H1 (cell line): ENCODE results near the gene TEAD1. TPM values are rescaled to one million over a fixed set of nuclear protein-coding genes. Genes with fewer than 3 reads are reported as not detected.

ENCODE experiments used
- CTCF ChIA-PET: fragments of 300-600 bp; sonication (Branson Sonifier 250); formaldehyde crosslinking; loops from one replicate; lab custom pipeline; 2021; ENCODE audit not compliant: partially characterized antibody; lab: Charles Lee
- POLR2A ChIA-PET: fragments of 300-600 bp; sonication (Branson Sonifier 250); formaldehyde crosslinking; loops from one replicate; lab custom pipeline; 2021; ENCODE audit warnings: inconsistent platforms; ENCODE audit not compliant: partially characterized antibody; lab: Charles Lee
- DNase-seq, 2 experiments: peaks; one replicate each; pipeline versions ENCODE4 v3.0.0 to v3.0.0-alpha.2; 2010 to 2022; ENCODE audit warnings: low spot score in 2 of 2, low read depth in 1 of 2, mixed read lengths in 1 of 2
- FAIRE-seq: peaks from 2 replicates; lab custom pipeline; 2011; peaks lifted over from hg19 to GRCh38; lab: Jason Lieb, UNC
- H2AFZ ChIP-seq: 2 replicates; pipeline ENCODE4 v1.8.1; 2012; ENCODE audit warnings: low read length, inconsistent platforms
- H2AK5ac ChIP-seq: 2 replicates; pipeline ENCODE4 v1.6.1; 2013; ENCODE audit warnings: low read depth, low read length
- H2BK120ac ChIP-seq: replicated peaks from 2 replicates; pipeline ENCODE3; 2013; ENCODE audit warnings: low read depth, low read length, inconsistent platforms
- H2BK12ac ChIP-seq: 2 replicates; pipeline ENCODE4 v1.6.1; 2013; ENCODE audit warnings: low read depth, low read length
- H2BK15ac ChIP-seq: 2 replicates; pipeline ENCODE4 v1.6.1; 2013; ENCODE audit warnings: low read length
- H2BK20ac ChIP-seq: 2 replicates; pipeline ENCODE4 v1.6.1; 2013; ENCODE audit warnings: low read length
- H2BK5ac ChIP-seq: 2 replicates; pipeline ENCODE4 v1.6.1; 2013; ENCODE audit warnings: low read depth, low read length
- H3K14ac ChIP-seq: 2 replicates; pipeline ENCODE4 v1.6.1; 2013; ENCODE audit warnings: inconsistent platforms; ENCODE audit not compliant: insufficient read length
- H3K18ac ChIP-seq: 2 replicates; pipeline ENCODE4 v1.6.1; 2013; ENCODE audit warnings: low read length; ENCODE audit errors: extremely low read depth
- H3K23ac ChIP-seq: 2 replicates; pipeline ENCODE4 v1.6.1; 2013; ENCODE audit warnings: inconsistent platforms; ENCODE audit not compliant: insufficient read length
- H3K23me2 ChIP-seq: 2 replicates; pipeline ENCODE4 v1.6.1; 2013; ENCODE audit warnings: low read depth, low read length
- H3K27ac ChIP-seq: 2 replicates; pipeline ENCODE4 v1.6.1; 2011; ENCODE audit warnings: low read depth, low read length, inconsistent platforms
- H3K27me3 ChIP-seq, 4 experiments: replicated peaks in 1 of 4; 1 replicate in 1 of 4; 2 replicates in 3 of 4; pipeline versions ENCODE4 v1.6.1 to v1.8.1; 2011 to 2013; ENCODE audit warnings: low read length in 3 of 4, mild to moderate bottlenecking in 3 of 4, inconsistent platforms in 2 of 4, mixed read lengths in 2 of 4, moderate library complexity in 1 of 4; ENCODE audit not compliant: control insufficient read depth in 3 of 4, insufficient read depth in 3 of 4; ENCODE audit errors: extremely low read depth in 1 of 4
- H3K36me3 ChIP-seq, 4 experiments: 2 replicates each; pipeline versions ENCODE4 v1.6.1 to v1.8.1; 2011 to 2013; ENCODE audit warnings: mild to moderate bottlenecking in 4 of 4, low read length in 3 of 4, moderate library complexity in 2 of 4, control low read depth in 1 of 4, inconsistent platforms in 1 of 4; ENCODE audit not compliant: insufficient read depth in 4 of 4, control insufficient read depth in 2 of 4
- H3K4ac ChIP-seq: replicated peaks from 2 replicates; pipeline ENCODE3; 2013; ENCODE audit warnings: low read length, low read depth, mixed read lengths, inconsistent platforms; ENCODE audit not compliant: insufficient read length
- H3K4me1 ChIP-seq, 4 experiments: replicated peaks in 1 of 4; 1 replicate in 1 of 4; 2 replicates in 3 of 4; pipeline versions ENCODE4 v1.6.1 to v1.8.1; 2011 to 2013; ENCODE audit warnings: low read length in 3 of 4, inconsistent platforms in 2 of 4, mixed read lengths in 1 of 4; ENCODE audit not compliant: insufficient read depth in 4 of 4, control insufficient read depth in 3 of 4
- H3K4me2 ChIP-seq, 2 experiments: 2 replicates each; pipeline versions ENCODE4 v1.6.1 to v1.8.1; 2011 to 2013; ENCODE audit warnings: low read depth in 2 of 2, low read length in 2 of 2, control low read depth in 1 of 2, inconsistent platforms in 1 of 2, mild to moderate bottlenecking in 1 of 2; ENCODE audit not compliant: insufficient read depth in 1 of 2
- H3K4me3 ChIP-seq, 4 experiments: fragments of 200-600, 300-600 bp in 1 of 4; sonication (generic), shearing (Covaris generic), sonication (Bioruptor Twin) in 1 of 4; 2 replicates each; pipeline versions ENCODE4 v1.5.1 to v1.8.1; 2011 to 2016; ENCODE audit warnings: low read length in 4 of 4, low read depth in 3 of 4, control low read depth in 2 of 4, inconsistent platforms in 2 of 4, mild to moderate bottlenecking in 2 of 4, mixed read lengths in 1 of 4, moderate library complexity in 1 of 4; ENCODE audit not compliant: insufficient read depth in 2 of 4; ENCODE audit errors: extremely low read depth in 1 of 4
- H3K56ac ChIP-seq: replicated peaks from 2 replicates; pipeline ENCODE3; 2013; ENCODE audit warnings: low read depth, mild to moderate bottlenecking, mixed read lengths, low read length, inconsistent platforms; ENCODE audit not compliant: insufficient read length
- H3K79me1 ChIP-seq: 2 replicates; pipeline ENCODE4 v1.6.1; 2013; ENCODE audit warnings: low read depth, low read length, control low read depth
- H3K79me2 ChIP-seq, 2 experiments: 2 replicates each; pipeline versions ENCODE4 v1.6.1 to v1.8.1; 2012 to 2013; ENCODE audit warnings: low read length in 2 of 2, mild to moderate bottlenecking in 2 of 2, inconsistent platforms in 1 of 2; ENCODE audit not compliant: insufficient read depth in 2 of 2, control insufficient read depth in 1 of 2
- H3K9ac ChIP-seq, 4 experiments: replicated peaks in 1 of 4; 1 replicate in 1 of 4; 2 replicates in 3 of 4; pipeline versions ENCODE4 v1.6.1 to v1.8.1; 2011 to 2013; ENCODE audit warnings: low read depth in 3 of 4, low read length in 3 of 4, control low read depth in 2 of 4, mild to moderate bottlenecking in 2 of 4, moderate library complexity in 2 of 4, inconsistent platforms in 1 of 4; ENCODE audit errors: extremely low read depth in 1 of 4
- H3K9me3 ChIP-seq, 2 experiments: 2 replicates each; pipeline versions ENCODE4 v1.6.1 to v1.8.1; 2012 to 2013; ENCODE audit warnings: mild to moderate bottlenecking in 2 of 2, moderate library complexity in 2 of 2, control low read depth in 1 of 2, inconsistent platforms in 1 of 2, low read depth in 1 of 2, low read length in 1 of 2, mixed read lengths in 1 of 2; ENCODE audit not compliant: insufficient read depth in 2 of 2
- H4K20me1 ChIP-seq, 2 experiments: replicated peaks in 1 of 2; 2 replicates each; pipeline versions ENCODE3 to v1.8.1; 2011 to 2013; ENCODE audit warnings: inconsistent platforms in 2 of 2, low read length in 2 of 2, mild to moderate bottlenecking in 1 of 2; ENCODE audit not compliant: insufficient read depth in 2 of 2, control insufficient read depth in 1 of 2
- H4K5ac ChIP-seq: 2 replicates; pipeline ENCODE4 v1.6.1; 2013; ENCODE audit warnings: low read length, low read depth, mixed read lengths, inconsistent platforms; ENCODE audit not compliant: insufficient read length
- H4K8ac ChIP-seq: 2 replicates; pipeline ENCODE4 v1.8.0; 2013; ENCODE audit warnings: mild to moderate bottlenecking, moderate library complexity, low read length, inconsistent platforms; ENCODE audit not compliant: insufficient read depth; ENCODE audit errors: extremely low read depth
- H4K91ac ChIP-seq: replicated peaks from 2 replicates; pipeline ENCODE3; 2013; ENCODE audit warnings: low read length, mixed read lengths, inconsistent platforms; ENCODE audit not compliant: insufficient read length
- BCL11A ChIP-seq, 2 experiments: IDR thresholded peaks; one replicate each; pipeline ENCODE4 v1.6.1; 2011; ENCODE audit warnings: low read depth in 2 of 2, low read length in 2 of 2, mild to moderate bottlenecking in 2 of 2
- CBX5 ChIP-seq: fragments of 300-800, 300-1000 bp; sonication (generic); IDR thresholded peaks from 2 replicates; pipeline ENCODE4 v1.7.1; 2016; ENCODE audit warnings: antibody characterized with exemption, low read length, low read depth
- JUND ChIP-seq: IDR thresholded peaks from 2 replicates; pipeline ENCODE4 v1.6.1; 2011; ENCODE audit warnings: mild to moderate bottlenecking, improper control_type of control experiment, low read length
- NANOG ChIP-seq: IDR thresholded peaks from 2 replicates; pipeline ENCODE4 v1.6.1; 2011; ENCODE audit warnings: low read length, low read depth, mild to moderate bottlenecking, inconsistent platforms; ENCODE audit not compliant: insufficient read depth, poor library complexity, severe bottlenecking
- SAP30 ChIP-seq: fragments of 300-600 bp; sonication (generic); IDR thresholded peaks from 2 replicates; pipeline ENCODE4 v1.7.1; 2012; ENCODE audit warnings: low read length, moderate library complexity, mild to moderate bottlenecking, inconsistent platforms; ENCODE audit not compliant: insufficient read depth, insufficient replicate concordance
- SP1 ChIP-seq: IDR thresholded peaks from 2 replicates; pipeline ENCODE4 v1.6.1; 2011; ENCODE audit warnings: low read depth, low read length
- SUZ12 ChIP-seq: fragments of 200-600 bp; sonication (generic); IDR thresholded peaks from 2 replicates; pipeline ENCODE4 v1.6.1; 2012; ENCODE audit warnings: mild to moderate bottlenecking, inconsistent platforms, low read length, moderate library complexity, mixed read lengths
- TEAD4 ChIP-seq: IDR thresholded peaks from 2 replicates; pipeline ENCODE4 v1.6.1; 2012; ENCODE audit warnings: low read depth, low read length, inconsistent platforms, mixed read lengths
- WGBS, 2 experiments: shearing (Covaris generic) in 1 of 2; methylation state at CpG; one replicate each; pipeline versions ENCODE4 v1.1.6 to v1.1.7; 2013 to 2015; ENCODE audit warnings: low lambda C conversion rate in 2 of 2, mixed read lengths in 2 of 2, inconsistent platforms in 1 of 2, low coverage in 1 of 2, missing lambda C conversion rate in 1 of 2; ENCODE audit not compliant: insufficient replicate concordance in 2 of 2, insufficient coverage in 1 of 2, insufficient read length in 1 of 2; ENCODE audit errors: extremely low coverage in 1 of 2, missing lambda C conversion rate in 1 of 2; 5-methylcytosine and 5-hydroxymethylcytosine counted together
- polyA plus RNA-seq, 7 experiments: library from polyadenylated mRNA; depleted of rRNA in 3 of 7; stranded (reverse) in 5 of 7; unstranded in 2 of 7; fragments of >200 nt in 5 of 7; fragments of 200-250 nt in 2 of 7; gene quantifications; 1 replicate in 5 of 7; 2 replicates in 1 of 7; 4 replicates in 1 of 7; pipeline versions ENCODE4 v1.2.1 to v1.2.3, GENCODE V29; 2011 to 2013; ENCODE audit warnings: missing spikeins in 2 of 7, mixed read lengths in 2 of 7
- total RNA-seq: library from RNA; stranded (reverse); fragmentation: NEBNext Ultra II Directional; extraction: Animal tissue kit (Norgen Biotek cat#: 25700); gene quantifications from 2 replicates; pipeline ENCODE4 v1.2.1, GENCODE V29; 2021
- TF ChIP-seq, protein P1 (sequence below): IDR thresholded peaks from 2 replicates; pipeline ENCODE4 v1.6.1; 2011; ENCODE audit warnings: low read length, improper control_type of control experiment

The TEAD1 gene
- total and polyA plus RNA-seq, 2 of the 8 experiments (the other 6 are each of a cell fraction or from before 2014, with no cell fraction given) = 15.6 to 67.4 TPM

DNA sequence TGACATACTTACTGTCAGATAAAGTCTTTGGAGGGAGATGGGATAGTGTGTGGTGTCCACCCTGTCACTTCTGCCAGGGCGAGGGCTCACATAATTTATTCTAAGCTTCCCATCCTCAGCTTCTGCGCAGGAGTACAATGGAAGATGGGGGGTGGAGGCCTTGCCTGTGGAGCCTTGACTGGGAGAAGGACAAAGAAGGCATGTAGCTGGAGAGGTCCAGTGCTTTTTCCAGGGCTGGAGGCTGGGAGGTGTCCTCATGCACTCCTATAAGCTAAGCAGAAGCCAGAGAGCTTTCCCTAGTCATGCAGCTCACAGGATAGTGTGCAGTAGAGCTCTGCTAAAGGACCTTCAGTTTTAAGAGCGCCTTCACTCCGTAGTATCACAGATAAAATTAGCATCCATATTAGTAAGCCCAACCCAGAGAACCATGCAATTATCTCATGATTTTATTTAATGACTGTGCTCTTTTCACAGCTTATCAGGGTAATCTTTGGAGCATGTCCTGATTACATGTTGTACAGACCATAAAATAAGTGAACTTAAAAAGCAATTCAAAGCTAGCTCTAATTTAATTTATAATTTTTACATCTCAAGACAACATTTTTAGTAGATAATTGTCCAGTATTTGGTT, 148.3 kb downstream of the TEAD1 start:
- no peak for FAIRE-seq
- no peak for DNase-seq
- CTCF ChIA-PET = interaction anchor here (0.9 to 1.5 kb wide), 6 partner anchors 9 to 223 kb away, joined by 3 to 6 read pairs (median 4); no protein-coding TSS in a partner anchor
- TF ChIP-seq SP1 (no peak), SUZ12 (no peak), SAP30 (no peak), CBX5 (no peak), JUND (no peak), NANOG (no peak), TEAD4 (no peak), BCL11A (IDR thresholded peaks at IDR 0.05; ENCODE audit: low read depth in 2 of 2, low read length in 2 of 2) (no peak)
- TF ChIP-seq, protein P1, sequence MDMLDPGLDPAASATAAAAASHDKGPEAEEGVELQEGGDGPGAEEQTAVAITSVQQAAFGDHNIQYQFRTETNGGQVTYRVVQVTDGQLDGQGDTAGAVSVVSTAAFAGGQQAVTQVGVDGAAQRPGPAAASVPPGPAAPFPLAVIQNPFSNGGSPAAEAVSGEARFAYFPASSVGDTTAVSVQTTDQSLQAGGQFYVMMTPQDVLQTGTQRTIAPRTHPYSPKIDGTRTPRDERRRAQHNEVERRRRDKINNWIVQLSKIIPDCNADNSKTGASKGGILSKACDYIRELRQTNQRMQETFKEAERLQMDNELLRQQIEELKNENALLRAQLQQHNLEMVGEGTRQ = no peak

More for the DNA sequence above, 148.3 kb downstream of the TEAD1 start:
- H3K14ac ChIP-seq = no peak overlapping the region
- no peak overlapping the region for H3K9ac ChIP-seq
- H3K4ac ChIP-seq = no peak overlapping the region
- no peak overlapping the region for H3K27ac ChIP-seq
- no peak overlapping the region for H2AK5ac ChIP-seq
- no peak overlapping the region for H3K23ac ChIP-seq
- H2BK20ac ChIP-seq = no peak overlapping the region
- H3K36me3 ChIP-seq = no peaks in the 10 kb centered on the region
- no peak overlapping the region for H3K4me3 ChIP-seq
- H3K4me2 ChIP-seq = no peak overlapping the region
- H3K4me1 ChIP-seq = peaks cover 10 to 17% (median 11%) of the 10 kb centered on the region in 4 experiments
- no peak overlapping the region for H3K56ac ChIP-seq
- H3K79me2 ChIP-seq = peaks cover 0 to 56% of the 10 kb centered on the region in 2 experiments; a peak in 3 of 4 replicates
- H3K18ac ChIP-seq = no peak overlapping the region
- H3K79me1 ChIP-seq = peaks cover 2% of the 10 kb centered on the region; the same call in 1 of the 2 replicates
- no peak overlapping the region for H2BK5ac ChIP-seq
- POLR2A ChIA-PET = interaction anchor here (1.2 kb wide), 1 partner anchor 21 kb away, joined by 3 read pairs; no protein-coding TSS in a partner anchor
- H2BK15ac ChIP-seq = no peak overlapping the region
- H4K20me1 ChIP-seq = no peaks in the 10 kb centered on the region
- H2BK120ac ChIP-seq = no peak overlapping the region
- H4K5ac ChIP-seq = no peak overlapping the region
- H3K23me2 ChIP-seq = no peaks in the 10 kb centered on the region
- no peak overlapping the region for H4K91ac ChIP-seq
- 89% methylated on average over 4 of the region's 4 CpGs; no CpG with 5 or more reads in 1 of the 2 experiments for WGBS, 2 experiments
- H2BK12ac ChIP-seq = no peak overlapping the region
- H2AFZ ChIP-seq = no peak overlapping the region
- H3K27me3 ChIP-seq = no peaks in the 10 kb centered on the region
- no peak overlapping the region for H4K8ac ChIP-seq
- no peaks in the 10 kb centered on the region for H3K9me3 ChIP-seq
